HL-60/S4 treated with retinoic acid at 250 ng/mL for 4 days and 3 days (cell line): ENCODE measurements around the gene SOD1.
"Not testable (repeated sequence)": the region's sequence is repeated elsewhere in the genome, so short reads cannot be mapped to it uniquely, and the experiment has no call there.

Experiments used
- in situ Hi-C: fragments of 300-500 bp; cut with MboI; formaldehyde crosslinking; loops from 2 replicates; pipeline ENCODE4 v1.7.0; 2022; ENCODE audit warnings: low sequenced_read_pairs

The SOD1 gene

GRCh38 chr21:31654821-31655580 is 4.5 kb upstream of the SOD1 start:
- in situ Hi-C loops = not testable (repeated sequence)

- in situ Hi-C loops = no loop called here
Measured at GRCh38 chr21:31656199-31657095, 3.0 kb upstream of the SOD1 start.

GRCh38 chr21:31658053-31658452 is 1.4 kb upstream of the SOD1 start:
- in situ Hi-C loops = no loop called here

DNA sequence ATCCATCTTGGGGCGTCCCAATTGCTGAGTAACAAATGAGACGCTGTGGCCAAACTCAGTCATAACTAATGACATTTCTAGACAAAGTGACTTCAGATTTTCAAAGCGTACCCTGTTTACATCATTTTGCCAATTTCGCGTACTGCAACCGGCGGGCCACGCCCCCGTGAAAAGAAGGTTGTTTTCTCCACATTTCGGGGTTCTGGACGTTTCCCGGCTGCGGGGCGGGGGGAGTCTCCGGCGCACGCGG is 282 bp upstream of the SOD1 start:
- in situ Hi-C loops = no loop called here

DNA sequence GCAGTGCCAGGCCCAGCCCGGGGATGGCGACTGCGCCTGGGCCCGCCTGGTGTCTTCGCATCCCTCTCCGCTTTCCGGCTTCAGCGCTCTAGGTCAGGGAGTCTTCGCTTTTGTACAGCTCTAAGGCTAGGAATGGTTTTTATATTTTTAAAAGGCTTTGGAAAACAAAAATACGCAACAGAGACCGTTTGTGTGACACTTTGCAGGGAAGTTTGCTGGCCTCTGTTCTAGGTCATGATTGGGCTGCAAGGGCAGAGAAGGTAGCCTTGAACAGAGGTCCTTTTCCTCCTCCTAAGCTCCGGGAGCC is 719 bp downstream of the SOD1 start:
- in situ Hi-C loops = no loop called here

GRCh38 chr21:31660591-31660990 is 1.1 kb downstream of the SOD1 start:
- in situ Hi-C loops = no loop called here

DNA sequence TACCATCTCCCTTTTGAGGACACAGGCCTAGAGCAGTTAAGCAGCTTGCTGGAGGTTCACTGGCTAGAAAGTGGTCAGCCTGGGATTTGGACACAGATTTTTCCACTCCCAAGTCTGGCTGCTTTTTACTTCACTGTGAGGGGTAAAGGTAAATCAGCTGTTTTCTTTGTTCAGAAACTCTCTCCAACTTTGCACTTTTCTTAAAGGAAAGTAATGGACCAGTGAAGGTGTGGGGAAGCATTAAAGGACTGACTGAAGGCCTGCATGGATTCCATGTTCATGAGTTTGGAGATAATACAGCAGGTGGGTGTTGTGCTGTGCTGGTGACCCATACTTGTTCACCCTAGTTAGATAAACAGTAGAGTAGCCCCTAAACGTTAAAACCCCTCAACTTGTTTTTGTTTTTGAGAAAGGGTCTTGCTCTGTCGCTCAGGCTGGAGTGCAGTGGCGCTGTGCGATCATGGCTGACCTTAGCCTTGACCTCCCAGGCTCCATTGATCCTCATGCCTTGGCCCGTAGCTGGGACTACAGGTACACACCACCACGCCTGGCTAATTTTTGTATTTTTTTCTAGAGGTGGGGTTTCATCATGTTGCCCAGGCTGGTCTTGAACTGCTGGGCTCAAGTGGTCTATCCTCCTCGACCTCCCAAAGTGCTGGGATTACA is 4.2 kb downstream of the SOD1 start:
- in situ Hi-C loops = no loop called here

DNA sequence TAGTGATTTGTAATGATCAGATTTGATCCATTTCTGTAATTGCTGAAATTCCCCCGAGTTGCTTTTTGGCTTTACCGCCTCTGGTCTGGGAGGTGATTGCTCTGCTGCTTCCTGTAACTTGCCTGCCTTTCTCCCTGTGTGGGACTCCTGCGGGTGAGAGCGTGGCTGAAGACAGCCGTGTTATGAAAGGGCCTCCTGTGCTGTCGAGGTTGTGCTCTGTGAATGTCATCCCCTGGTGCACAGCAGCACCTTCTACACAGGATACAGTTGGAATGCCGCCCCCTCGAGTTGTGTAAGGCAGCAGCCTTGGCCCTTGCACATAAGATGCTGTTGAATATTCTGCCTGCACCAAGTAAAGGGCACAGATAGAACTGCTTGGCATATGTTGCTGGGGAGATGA is 5.9 kb downstream of the SOD1 start:
- in situ Hi-C loops = no loop called here

DNA sequence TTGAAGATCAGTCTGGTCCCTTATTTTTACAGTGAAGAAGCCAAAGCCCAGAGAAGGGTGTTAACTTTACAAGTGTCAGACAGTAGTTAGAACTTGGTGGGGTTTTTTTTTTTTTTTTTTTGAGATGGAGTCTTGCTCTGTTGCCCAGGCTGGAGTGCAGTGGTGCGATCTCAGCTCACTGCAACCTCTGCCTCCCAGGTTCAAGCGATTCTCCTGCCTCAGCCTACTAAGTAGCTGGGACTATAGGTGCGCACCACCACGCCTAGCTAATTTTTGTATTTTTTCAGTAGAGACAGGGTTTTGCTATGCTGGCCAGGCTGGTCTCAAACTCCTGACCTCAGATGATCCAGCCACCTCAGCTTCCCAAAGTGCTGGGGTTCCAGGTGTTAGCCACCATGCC is 6.4 kb downstream of the SOD1 start:
- in situ Hi-C loops = not testable (repeated sequence)

GRCh38 chr21:31666445-31667010 is 7.0 kb downstream of the SOD1 start:
- in situ Hi-C loops = no loop called here

GRCh38 chr21:31667132-31667531 is 7.6 kb downstream of the SOD1 start:
- in situ Hi-C loops = no loop called here

GRCh38 chr21:31667639-31668038 is 8.1 kb downstream of the SOD1 start:
- in situ Hi-C loops = no loop called here

GRCh38 chr21:31668651-31669491 is 9.4 kb downstream of the SOD1 start:
- in situ Hi-C loops = no loop called here

DNA sequence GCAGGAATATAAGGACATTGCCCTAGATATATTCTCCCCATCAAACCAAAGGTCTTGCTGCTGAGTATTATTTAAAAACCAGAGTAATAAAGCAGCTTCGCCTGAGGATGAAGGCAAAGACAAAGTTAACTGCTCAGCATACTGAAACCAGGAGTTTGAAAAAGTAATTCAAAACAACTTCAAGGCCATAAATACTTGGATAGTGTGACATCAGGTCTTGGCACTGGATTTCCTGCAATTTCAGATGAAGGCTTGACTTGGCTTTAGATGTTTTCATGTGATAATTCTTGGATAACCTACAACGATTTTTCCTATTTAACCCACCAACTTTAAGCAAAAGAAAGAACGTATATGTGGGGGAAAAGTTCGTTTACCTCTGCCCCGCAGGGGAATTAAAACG is 10.6 kb downstream of the SOD1 start:
- in situ Hi-C loops = no loop called here

- in situ Hi-C loops = no loop called here
Measured at GRCh38 chr21:31671146-31671716, 11.7 kb downstream of the SOD1 start.

- in situ Hi-C loops = no loop called here
Measured at GRCh38 chr21:31671931-31672330, 12.4 kb downstream of the SOD1 start.

DNA sequence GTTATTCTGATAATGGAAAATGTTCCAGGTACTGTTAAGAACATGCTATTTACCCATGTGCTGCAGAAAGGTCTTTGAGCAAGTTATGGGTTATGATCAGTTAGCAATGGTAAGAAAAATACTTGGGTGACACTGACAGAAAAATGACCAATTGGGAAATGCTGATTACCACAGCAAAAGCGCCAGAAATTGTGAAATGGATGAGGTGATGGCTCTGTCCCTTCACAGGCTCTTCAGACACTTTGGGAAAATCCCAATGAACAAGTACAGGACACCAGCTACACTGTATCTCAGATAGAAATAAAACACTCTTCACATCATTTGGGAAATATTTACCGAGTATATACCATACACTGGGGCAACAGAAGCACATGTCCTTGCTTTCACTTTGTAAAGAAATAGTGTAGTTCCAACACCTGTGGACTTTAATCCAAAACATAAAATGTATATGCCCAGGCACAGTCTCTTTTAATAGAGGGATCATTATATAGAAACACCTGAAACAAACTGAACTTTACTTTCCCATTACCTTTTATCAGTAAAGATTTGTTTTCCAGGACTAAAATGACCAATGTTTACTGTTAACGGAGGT is 13.9 kb downstream of the SOD1 start:
- in situ Hi-C loops = no loop called here

DNA sequence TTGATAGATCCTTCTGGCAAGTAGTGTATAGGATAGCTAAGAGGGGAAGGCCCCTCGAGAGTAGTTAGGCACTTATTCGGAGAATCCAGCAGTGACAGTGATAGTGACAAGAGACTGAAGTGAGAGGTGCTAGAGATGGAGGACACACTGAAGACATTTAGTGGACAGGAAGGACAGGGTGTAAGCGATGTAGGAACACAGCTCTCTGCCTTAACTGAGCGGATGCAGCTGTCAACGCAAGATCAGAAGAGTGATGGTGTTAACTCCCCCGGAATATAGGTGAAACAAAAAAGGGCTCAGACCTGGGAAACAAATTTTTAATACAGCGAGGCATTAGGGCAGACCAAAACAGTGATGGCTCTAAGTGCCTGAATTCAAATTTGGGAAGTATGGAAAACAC is 15.8 kb downstream of the SOD1 start:
- in situ Hi-C loops = no loop called here

DNA sequence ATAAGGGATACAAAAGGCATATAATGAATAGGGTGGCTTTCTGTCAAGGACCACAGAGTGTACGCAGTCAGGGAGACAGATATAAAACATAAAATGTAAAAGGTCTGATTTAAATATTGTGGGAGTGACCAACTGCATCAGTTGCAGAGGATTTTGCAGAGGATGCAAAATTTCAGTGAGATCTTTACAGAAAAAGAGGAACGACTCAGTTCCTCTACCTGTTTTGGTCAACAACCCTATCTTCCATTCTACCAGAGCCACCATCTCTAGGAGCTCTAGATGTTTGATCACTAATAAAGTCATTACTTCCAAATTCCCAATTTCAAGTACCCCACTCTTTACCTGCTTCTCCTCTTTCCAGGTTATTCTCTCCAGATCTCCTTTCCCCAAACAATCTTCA is 16.5 kb downstream of the SOD1 start:
- in situ Hi-C loops = no loop called here

DNA sequence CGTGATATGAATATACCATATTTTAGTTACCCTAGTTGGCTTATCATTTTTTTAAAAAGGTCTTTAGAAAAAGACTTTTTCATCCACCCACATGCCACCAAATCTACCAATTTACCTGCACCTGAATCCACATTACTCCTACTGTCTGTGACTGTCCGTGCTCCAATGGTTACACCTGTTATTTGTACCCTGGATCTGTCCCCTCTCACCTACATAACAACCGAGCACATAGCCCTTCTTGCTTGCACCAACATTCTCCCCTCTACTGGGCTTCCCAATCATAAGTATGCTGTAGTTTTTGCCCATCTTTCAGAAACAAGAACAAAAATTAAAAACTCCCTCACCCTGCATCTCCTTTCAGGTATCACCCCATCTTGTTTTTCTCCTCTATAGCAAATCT is 17.6 kb downstream of the SOD1 start:
- in situ Hi-C loops = no loop called here
